SK-N-SH treated with all-trans-retinoic acid at 6 μM for 48 hours (cell line): Measurements from ENCODE around the gene ATXN3.

Experiments used
- ATAC-seq: fragments of 200-7000 bp; cut with Tn5 transposase; 3 replicates; pipeline ENCODE4 v1.9.1; 2020; ENCODE audit warnings: mild to moderate bottlenecking, moderate library complexity
- ARNTL ChIP-seq: fragments of 450-650 bp; formaldehyde crosslinking; IDR thresholded peaks from 2 replicates; pipeline ENCODE4 v1.5.0; 2020; ENCODE audit warnings: low read depth, mild to moderate bottlenecking, moderate library complexity, borderline replicate concordance
- BACH2 ChIP-seq: fragments of 250-450 bp; sonication (Bioruptor Pico); IDR thresholded peaks from 2 replicates; pipeline ENCODE4 v1.9.0; 2021; ENCODE audit warnings: mild to moderate bottlenecking, borderline replicate concordance
- CREB5 ChIP-seq: fragments of 250-450 bp; sonication (Bioruptor Pico); IDR thresholded peaks from 2 replicates; pipeline ENCODE4 v1.5.1; 2020; ENCODE audit warnings: low read depth, mild to moderate bottlenecking, moderate library complexity
- CSDC2 ChIP-seq: fragments of 250-450 bp; sonication (Bioruptor Pico); IDR thresholded peaks from 2 replicates; pipeline ENCODE4 v1.5.0; 2020; ENCODE audit warnings: mild to moderate bottlenecking, moderate library complexity
- CSRNP3 ChIP-seq: fragments of 250-450 bp; sonication (Bioruptor Pico); IDR thresholded peaks from 2 replicates; pipeline ENCODE4 v1.5.1; 2021; ENCODE audit warnings: mild to moderate bottlenecking, moderate library complexity
- ESRRG ChIP-seq: fragments of 250-450 bp; sonication (Bioruptor Pico); IDR thresholded peaks from 2 replicates; pipeline ENCODE4 v1.6.1; 2021; ENCODE audit warnings: mild to moderate bottlenecking
- GLIS3 ChIP-seq: fragments of 250-450 bp; sonication (Bioruptor Pico); IDR thresholded peaks from 2 replicates; pipeline ENCODE4 v1.5.0; 2020; ENCODE audit warnings: mild to moderate bottlenecking, moderate library complexity
- ISL1 ChIP-seq: fragments of 250-450 bp; sonication (Bioruptor Pico); IDR thresholded peaks from 2 replicates; pipeline ENCODE4 v2.1.2; 2022; ENCODE audit warnings: mild to moderate bottlenecking, moderate library complexity
- OSR1 ChIP-seq: fragments of 250-450 bp; sonication (Bioruptor Pico); IDR thresholded peaks from 2 replicates; pipeline ENCODE4 v1.8.0; 2022; ENCODE audit warnings: moderate library complexity, mild to moderate bottlenecking, inconsistent platforms
- RARB ChIP-seq: fragments of 250-450 bp; sonication (Bioruptor Pico); IDR thresholded peaks from 2 replicates; pipeline ENCODE4 v1.8.0; 2021; ENCODE audit warnings: mild to moderate bottlenecking, moderate library complexity
- SNAI2 ChIP-seq: fragments of 250-450 bp; sonication (Bioruptor Pico); IDR thresholded peaks from 2 replicates; pipeline ENCODE4 v1.5.0; 2020; ENCODE audit warnings: mild to moderate bottlenecking, moderate library complexity
- TCF4 ChIP-seq: fragments of 250-450 bp; sonication (Bioruptor Pico); IDR thresholded peaks from 2 replicates; pipeline ENCODE4 v1.8.0; 2021; ENCODE audit warnings: mild to moderate bottlenecking, moderate library complexity, borderline replicate concordance
- TOX ChIP-seq: fragments of 250-450 bp; sonication (Bioruptor Pico); IDR thresholded peaks from 2 replicates; pipeline ENCODE4 v1.8.0; 2021; ENCODE audit warnings: mild to moderate bottlenecking, moderate library complexity, borderline replicate concordance
- ZC3H10 ChIP-seq: fragments of 250-450 bp; sonication (Bioruptor Pico); IDR thresholded peaks from 2 replicates; pipeline ENCODE4 v1.5.1; 2021; ENCODE audit warnings: mild to moderate bottlenecking, moderate library complexity
- ZFP3 ChIP-seq: fragments of 250-450 bp; sonication (Bioruptor Pico); IDR thresholded peaks from 2 replicates; pipeline ENCODE4 v1.5.0; 2020; ENCODE audit warnings: mild to moderate bottlenecking, moderate library complexity
- ZFP30 ChIP-seq: fragments of 450-650 bp; formaldehyde crosslinking; IDR thresholded peaks from 2 replicates; pipeline ENCODE4 v1.5.0; 2022; ENCODE audit warnings: mild to moderate bottlenecking, moderate library complexity
- ZNF565 ChIP-seq: fragments of 450-650 bp; formaldehyde crosslinking; conservative IDR thresholded peaks from 2 replicates; pipeline ENCODE4 v1.5.0; 2020; ENCODE audit warnings: low read depth, mild to moderate bottlenecking, moderate library complexity
- ZNF8 ChIP-seq: fragments of 450-650 bp; formaldehyde crosslinking; IDR thresholded peaks from 2 replicates; pipeline ENCODE4 v1.5.0; 2020; ENCODE audit warnings: mild to moderate bottlenecking, moderate library complexity
- TF ChIP-seq, protein P1 (sequence below): fragments of 250-450 bp; sonication (Bioruptor Pico); IDR thresholded peaks from 2 replicates; pipeline ENCODE4 v1.8.0; 2021; ENCODE audit warnings: low read depth, mild to moderate bottlenecking, moderate library complexity, borderline replicate concordance
- TF ChIP-seq, protein P2 (sequence below): fragments of 250-450 bp; sonication (Bioruptor Pico); IDR thresholded peaks from 2 replicates; pipeline ENCODE4 v1.5.0; 2020; ENCODE audit warnings: mild to moderate bottlenecking, moderate library complexity

The ATXN3 gene

DNA sequence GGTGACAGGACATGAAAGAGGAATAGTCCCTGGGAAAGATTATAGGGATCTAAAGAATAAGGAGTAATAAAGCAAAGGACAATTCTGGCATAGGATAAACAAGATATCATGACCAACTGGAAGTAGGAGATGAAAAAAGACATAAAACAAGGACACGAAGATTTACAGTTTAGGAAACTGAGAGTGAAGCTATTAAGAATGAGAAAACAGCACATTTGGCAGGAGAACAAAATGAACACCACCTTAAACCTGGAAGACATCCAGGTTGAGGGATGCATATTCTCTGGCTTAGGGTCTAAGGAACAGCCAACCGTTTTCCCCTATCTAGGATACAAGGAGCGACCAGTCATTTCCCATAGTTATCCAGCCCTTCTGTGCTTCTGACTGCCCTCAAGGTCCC is 68.4 kb downstream of the ATXN3 start:
- no peak for ATAC-seq

GRCh38 chr14:92035890-92036289 is 70.5 kb downstream of the ATXN3 start:
- no peak for ATAC-seq
- TF ChIP-seq RARB (CRISPR knock-in tag): no peak
- no peak for TF ChIP-seq ZFP3 (CRISPR knock-in tag)
- TF ChIP-seq, protein P1, sequence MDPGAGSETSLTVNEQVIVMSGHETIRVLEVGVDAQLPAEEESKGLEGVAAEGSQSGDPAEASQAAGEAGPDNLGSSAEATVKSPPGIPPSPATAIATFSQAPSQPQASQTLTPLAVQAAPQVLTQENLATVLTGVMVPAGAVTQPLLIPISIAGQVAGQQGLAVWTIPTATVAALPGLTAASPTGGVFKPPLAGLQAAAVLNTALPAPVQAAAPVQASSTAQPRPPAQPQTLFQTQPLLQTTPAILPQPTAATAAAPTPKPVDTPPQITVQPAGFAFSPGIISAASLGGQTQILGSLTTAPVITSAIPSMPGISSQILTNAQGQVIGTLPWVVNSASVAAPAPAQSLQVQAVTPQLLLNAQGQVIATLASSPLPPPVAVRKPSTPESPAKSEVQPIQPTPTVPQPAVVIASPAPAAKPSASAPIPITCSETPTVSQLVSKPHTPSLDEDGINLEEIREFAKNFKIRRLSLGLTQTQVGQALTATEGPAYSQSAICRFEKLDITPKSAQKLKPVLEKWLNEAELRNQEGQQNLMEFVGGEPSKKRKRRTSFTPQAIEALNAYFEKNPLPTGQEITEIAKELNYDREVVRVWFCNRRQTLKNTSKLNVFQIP (CRISPR knock-in tag): no peak
- no peak for TF ChIP-seq CSDC2 (CRISPR knock-in tag)
- no peak for TF ChIP-seq ISL1 (CRISPR knock-in tag)
- TF ChIP-seq, protein P2, sequence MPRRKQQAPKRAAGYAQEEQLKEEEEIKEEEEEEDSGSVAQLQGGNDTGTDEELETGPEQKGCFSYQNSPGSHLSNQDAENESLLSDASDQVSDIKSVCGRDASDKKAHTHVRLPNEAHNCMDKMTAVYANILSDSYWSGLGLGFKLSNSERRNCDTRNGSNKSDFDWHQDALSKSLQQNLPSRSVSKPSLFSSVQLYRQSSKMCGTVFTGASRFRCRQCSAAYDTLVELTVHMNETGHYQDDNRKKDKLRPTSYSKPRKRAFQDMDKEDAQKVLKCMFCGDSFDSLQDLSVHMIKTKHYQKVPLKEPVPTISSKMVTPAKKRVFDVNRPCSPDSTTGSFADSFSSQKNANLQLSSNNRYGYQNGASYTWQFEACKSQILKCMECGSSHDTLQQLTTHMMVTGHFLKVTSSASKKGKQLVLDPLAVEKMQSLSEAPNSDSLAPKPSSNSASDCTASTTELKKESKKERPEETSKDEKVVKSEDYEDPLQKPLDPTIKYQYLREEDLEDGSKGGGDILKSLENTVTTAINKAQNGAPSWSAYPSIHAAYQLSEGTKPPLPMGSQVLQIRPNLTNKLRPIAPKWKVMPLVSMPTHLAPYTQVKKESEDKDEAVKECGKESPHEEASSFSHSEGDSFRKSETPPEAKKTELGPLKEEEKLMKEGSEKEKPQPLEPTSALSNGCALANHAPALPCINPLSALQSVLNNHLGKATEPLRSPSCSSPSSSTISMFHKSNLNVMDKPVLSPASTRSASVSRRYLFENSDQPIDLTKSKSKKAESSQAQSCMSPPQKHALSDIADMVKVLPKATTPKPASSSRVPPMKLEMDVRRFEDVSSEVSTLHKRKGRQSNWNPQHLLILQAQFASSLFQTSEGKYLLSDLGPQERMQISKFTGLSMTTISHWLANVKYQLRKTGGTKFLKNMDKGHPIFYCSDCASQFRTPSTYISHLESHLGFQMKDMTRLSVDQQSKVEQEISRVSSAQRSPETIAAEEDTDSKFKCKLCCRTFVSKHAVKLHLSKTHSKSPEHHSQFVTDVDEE (CRISPR knock-in tag): no peak
- TF ChIP-seq ESRRG: no peak
- no peak for TF ChIP-seq CREB5 (CRISPR knock-in tag)
- no peak for TF ChIP-seq ZC3H10
- TF ChIP-seq OSR1 (CRISPR knock-in tag): no peak
- no peak for TF ChIP-seq GLIS3 (CRISPR knock-in tag)
- no peak for TF ChIP-seq ARNTL (CRISPR knock-in tag)
- TF ChIP-seq TOX (CRISPR knock-in tag): no peak
- TF ChIP-seq ZNF8 (CRISPR knock-in tag): no peak

More for the DNA sequence above, 68.4 kb downstream of the ATXN3 start:
- TF ChIP-seq, protein P1 (CRISPR knock-in tag): no peak
- TF ChIP-seq ARNTL (CRISPR knock-in tag): no peak
- TF ChIP-seq ZNF565 (CRISPR knock-in tag): no peak
- no peak for TF ChIP-seq OSR1 (CRISPR knock-in tag)
- TF ChIP-seq ZFP3 (CRISPR knock-in tag): no peak
- TF ChIP-seq CSRNP3 (CRISPR knock-in tag): no peak
- no peak for TF ChIP-seq CSDC2 (CRISPR knock-in tag)
- no peak for TF ChIP-seq CREB5 (CRISPR knock-in tag)
- no peak for TF ChIP-seq TCF4
- TF ChIP-seq ISL1 (CRISPR knock-in tag): no peak
- no peak for TF ChIP-seq SNAI2
- TF ChIP-seq, protein P2 (CRISPR knock-in tag): no peak
- TF ChIP-seq ZC3H10: no peak
- no peak for TF ChIP-seq ZFP30 (CRISPR knock-in tag)
- no peak for TF ChIP-seq BACH2
- TF ChIP-seq RARB (CRISPR knock-in tag): no peak
- TF ChIP-seq ESRRG: no peak
- TF ChIP-seq, all 23 proteins: peak for 0
